Sigmoid colon (tissue), 7 donors: ENCODE data around the gene ITGB2. TPM values are rescaled to one million over a fixed set of nuclear protein-coding genes. Genes with fewer than 3 reads are reported as not detected.

Experiments
- DNase-seq: peaks from one replicate; pipeline ENCODE4 v3.0.0-alpha.2; 2019
- H3K27ac ChIP-seq, 4 donors: fragments of 200-600 bp; sonication (generic); one replicate each; pipeline ENCODE4 v1.5.1; 2016 to 2019; ENCODE audit warnings: mild to moderate bottlenecking in 1 of 4
- H3K27me3 ChIP-seq, 3 donors: fragments of 200-600 bp; sonication (generic); one replicate each; pipeline ENCODE4 v1.5.1; 2019; ENCODE audit warnings: mild to moderate bottlenecking in 1 of 3
- H3K36me3 ChIP-seq, 4 donors: fragments of 200-600 bp; sonication (generic); one replicate each; pipeline ENCODE4 v1.5.1; 2016 to 2019
- H3K4me1 ChIP-seq, 4 donors: fragments of 200-600 bp; sonication (generic); one replicate each; pipeline ENCODE4 v1.5.1; 2017 to 2019
- H3K4me3 ChIP-seq, 4 donors: fragments of 200-600 bp; sonication (generic); one replicate each; pipeline ENCODE4 v1.5.1; 2017 to 2019; ENCODE audit warnings: mild to moderate bottlenecking in 2 of 4, moderate library complexity in 1 of 4
- H3K9me3 ChIP-seq, 4 donors: fragments of 200-600 bp in 3 of 4; sonication (generic) in 3 of 4; one replicate each; pipeline versions ENCODE4 v1.5.1 to v1.6.1; 2013 to 2019
- EP300 ChIP-seq, 4 donors: sonication (generic); formaldehyde crosslinking; IDR thresholded peaks; one replicate each; pipeline ENCODE4 v1.6.1; 2017; ENCODE audit warnings: antibody characterized with exemption in 4 of 4
- POLR2A ChIP-seq, 2 donors: fragments of 450-650 bp; IDR thresholded peaks; one replicate each; pipeline ENCODE4 v1.6.1; 2016; ENCODE audit warnings: antibody characterized with exemption in 2 of 2, mild to moderate bottlenecking in 2 of 2, moderate library complexity in 2 of 2
- POLR2AphosphoS5 ChIP-seq, 4 donors: sonication (generic); formaldehyde crosslinking; IDR thresholded peaks; one replicate each; pipeline ENCODE4 v1.6.1; 2017; ENCODE audit warnings: antibody characterized with exemption in 4 of 4
- WGBS, 2 donors: extraction: QIAGEN DNeasy Blood & Tissue Kit; methylation state at CpG; one replicate each; pipeline ENCODE4 v1.1.7; 2013; 5-methylcytosine and 5-hydroxymethylcytosine counted together
- intact Hi-C: fragments of 100-400 bp; cut with DNase I; formaldehyde crosslinking; loops from one replicate; pipeline ENCODE4 v1.15.1; 2023
- polyA plus RNA-seq, 3 donors: library from polyadenylated mRNA; stranded (reverse); fragments of 200-250 nt; gene quantifications; one replicate each; pipeline ENCODE4 v1.2.3, GENCODE V29; 2013
- total RNA-seq, 4 donors: library from RNA; depleted of rRNA; stranded (reverse); fragments of >200 nt; gene quantifications; one replicate each; pipeline ENCODE4 v1.1.0, GENCODE V29; 2016
- TF ChIP-seq, protein P1 (sequence below), 4 experiments: fragments of 450-650 bp in 3 of 4; fragments of 200-600 bp in 1 of 4; IDR thresholded peaks; one replicate each; pipeline ENCODE4 v1.5.1; 2016 to 2019; ENCODE audit warnings: antibody characterized with exemption in 4 of 4, mild to moderate bottlenecking in 3 of 4, moderate library complexity in 2 of 4
- donor health status: healthy with polysubstance abuse.
- donor health status: Bipolar disorder and iron deficiency.
- donor health status: healthy.

Gene ITGB2
- total and polyA plus RNA-seq, 7 donors, result 14.7 to 103 (median 55.9) TPM

GRCh38 chr21:44848821-44849521, 71.7 kb downstream of the ITGB2 start:
- Histone ChIP-seq H3K4me1 (peaks cover 0 to 23% (median 19%) of the 10 kb centered on the region in 4 donors), H3K36me3 (peaks cover 14 to 58% (median 31%) of the 10 kb centered on the region in 4 donors), H3K4me3 (no peak overlapping the region), H3K27ac (no peak overlapping the region), H3K27me3 (peaks cover 0 to 10% (median 0%) of the 10 kb centered on the region in 3 donors), H3K9me3 (no peaks in the 10 kb centered on the region)
- intact Hi-C loops, result no loop called here
- TF ChIP-seq EP300 (IDR thresholded peaks at IDR 0.05) (no peak), POLR2AphosphoS5 (IDR thresholded peaks at IDR 0.05) (no peak), POLR2A (IDR thresholded peaks at IDR 0.05) (no peak)
- TF ChIP-seq, protein P1, sequence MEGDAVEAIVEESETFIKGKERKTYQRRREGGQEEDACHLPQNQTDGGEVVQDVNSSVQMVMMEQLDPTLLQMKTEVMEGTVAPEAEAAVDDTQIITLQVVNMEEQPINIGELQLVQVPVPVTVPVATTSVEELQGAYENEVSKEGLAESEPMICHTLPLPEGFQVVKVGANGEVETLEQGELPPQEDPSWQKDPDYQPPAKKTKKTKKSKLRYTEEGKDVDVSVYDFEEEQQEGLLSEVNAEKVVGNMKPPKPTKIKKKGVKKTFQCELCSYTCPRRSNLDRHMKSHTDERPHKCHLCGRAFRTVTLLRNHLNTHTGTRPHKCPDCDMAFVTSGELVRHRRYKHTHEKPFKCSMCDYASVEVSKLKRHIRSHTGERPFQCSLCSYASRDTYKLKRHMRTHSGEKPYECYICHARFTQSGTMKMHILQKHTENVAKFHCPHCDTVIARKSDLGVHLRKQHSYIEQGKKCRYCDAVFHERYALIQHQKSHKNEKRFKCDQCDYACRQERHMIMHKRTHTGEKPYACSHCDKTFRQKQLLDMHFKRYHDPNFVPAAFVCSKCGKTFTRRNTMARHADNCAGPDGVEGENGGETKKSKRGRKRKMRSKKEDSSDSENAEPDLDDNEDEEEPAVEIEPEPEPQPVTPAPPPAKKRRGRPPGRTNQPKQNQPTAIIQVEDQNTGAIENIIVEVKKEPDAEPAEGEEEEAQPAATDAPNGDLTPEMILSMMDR (IDR thresholded peaks at IDR 0.05), result no peak
- DNase-seq, result no peak
- 46 to 89% methylated on average over 36 of the region's 36 CpGs for WGBS, 2 donors

DNA sequence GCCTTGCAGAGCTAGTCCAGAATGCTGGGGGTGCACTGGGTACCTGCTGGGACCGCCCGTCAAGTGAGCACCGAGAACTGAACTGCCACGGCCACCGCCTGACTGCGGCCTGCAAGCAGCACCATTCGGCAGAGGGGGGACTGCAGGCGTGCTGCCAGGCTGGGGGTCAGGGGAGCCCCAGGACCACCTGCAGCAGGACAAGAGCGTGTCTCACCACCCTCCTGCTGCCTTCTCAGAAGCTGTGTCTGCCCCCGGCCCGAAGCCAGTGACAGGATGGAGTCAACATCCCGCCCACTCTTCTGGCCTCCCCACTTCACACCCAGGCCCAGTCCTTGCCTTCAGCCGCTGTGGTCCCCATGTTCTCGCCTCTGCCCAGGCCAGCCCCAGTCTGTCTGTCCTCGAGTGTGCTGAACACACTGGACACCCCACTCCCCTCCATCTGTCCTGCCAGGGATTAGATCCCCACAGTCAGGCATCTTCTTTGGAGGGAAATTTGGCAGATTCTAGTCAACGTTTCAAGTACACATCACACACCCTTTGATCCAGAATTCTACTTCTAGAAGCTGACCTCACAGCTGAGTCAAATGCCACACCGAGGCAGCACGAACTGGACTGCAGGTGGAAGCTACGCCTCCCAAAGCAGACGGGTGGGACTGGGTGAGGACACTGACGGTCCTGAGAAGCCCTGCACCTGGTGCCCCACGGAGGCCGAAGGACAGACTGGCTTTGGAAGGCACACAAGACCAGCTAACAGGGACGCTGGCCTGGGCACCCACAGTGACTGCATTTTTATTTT, 73.2 kb downstream of the ITGB2 start:
- peaks cover 0 to 23% (median 19%) of the 10 kb centered on the region in 4 donors for H3K4me1 ChIP-seq
- TF ChIP-seq EP300 (IDR thresholded peaks at IDR 0.05) (no peak), POLR2AphosphoS5 (IDR thresholded peaks at IDR 0.05) (no peak), POLR2A (IDR thresholded peaks at IDR 0.05) (no peak)
- intact Hi-C loops, result no loop called here
- DNase-seq, result no peak
- no peaks in the 10 kb centered on the region for H3K9me3 ChIP-seq
- peaks cover 14 to 42% (median 24%) of the 10 kb centered on the region in 4 donors for H3K36me3 ChIP-seq
- H3K27ac ChIP-seq, result no peak overlapping the region
- peaks cover 0 to 25% (median 0%) of the 10 kb centered on the region in 3 donors for H3K27me3 ChIP-seq
- WGBS, 2 donors, result 88 to 90% methylated on average over 24 of the region's 24 CpGs
- H3K4me3 ChIP-seq, result no peak overlapping the region

GRCh38 chr21:44846485-44847260, 74.0 kb downstream of the ITGB2 start:
- peak overlapping the region in 1 of 4 donors; percentile 54 for H3K27ac ChIP-seq
- TF ChIP-seq POLR2AphosphoS5 (IDR thresholded peaks at IDR 0.05), result peak in 3 of 4 donors; percentile 23 to 59 (median 39)
- TF ChIP-seq, protein P1 (IDR thresholded peaks at IDR 0.05), result no peak
- H3K4me1 ChIP-seq, result peaks cover 0 to 23% (median 19%) of the 10 kb centered on the region in 4 donors
- peaks cover 0 to 27% (median 0%) of the 10 kb centered on the region in 3 donors for H3K27me3 ChIP-seq
- 34 to 40% methylated on average over 27 of the region's 27 CpGs for WGBS, 2 donors
- no peaks in the 10 kb centered on the region for H3K9me3 ChIP-seq
- peak; percentile 89 for DNase-seq
- intact Hi-C loops, result no loop called here
- H3K4me3 ChIP-seq, result peak overlapping the region in 2 of 4 donors; percentile 37 to 42
- H3K36me3 ChIP-seq, result peaks cover 14 to 35% (median 24%) of the 10 kb centered on the region in 4 donors

- TF ChIP-seq POLR2AphosphoS5 (IDR thresholded peaks at IDR 0.05), result no peak
- TF ChIP-seq, protein P1 (IDR thresholded peaks at IDR 0.05), result peak in 1 of 4 experiments; percentile 4
- DNase-seq, result no peak
- Histone ChIP-seq H3K9me3 (no peaks in the 10 kb centered on the region), H3K27me3 (peaks cover 0 to 27% (median 0%) of the 10 kb centered on the region in 3 donors), H3K4me1 (peaks cover 0 to 23% (median 19%) of the 10 kb centered on the region in 4 donors), H3K27ac (peak overlapping the region in 2 of 4 donors; percentile 12 to 54), H3K4me3 (peak overlapping the region in 3 of 4 donors; percentile 27 to 42 (median 37)), H3K36me3 (peaks cover 14 to 29% (median 23%) of the 10 kb centered on the region in 4 donors)
- intact Hi-C loops, result no loop called here
- WGBS, 2 donors, result 14 to 25% methylated on average over 1 of the region's 1 CpG
Observed at GRCh38 chr21:44846224-44846484, 74.5 kb downstream of the ITGB2 start.
